ENCODE measurements around the gene MED29.

Gene MED29

DNA sequence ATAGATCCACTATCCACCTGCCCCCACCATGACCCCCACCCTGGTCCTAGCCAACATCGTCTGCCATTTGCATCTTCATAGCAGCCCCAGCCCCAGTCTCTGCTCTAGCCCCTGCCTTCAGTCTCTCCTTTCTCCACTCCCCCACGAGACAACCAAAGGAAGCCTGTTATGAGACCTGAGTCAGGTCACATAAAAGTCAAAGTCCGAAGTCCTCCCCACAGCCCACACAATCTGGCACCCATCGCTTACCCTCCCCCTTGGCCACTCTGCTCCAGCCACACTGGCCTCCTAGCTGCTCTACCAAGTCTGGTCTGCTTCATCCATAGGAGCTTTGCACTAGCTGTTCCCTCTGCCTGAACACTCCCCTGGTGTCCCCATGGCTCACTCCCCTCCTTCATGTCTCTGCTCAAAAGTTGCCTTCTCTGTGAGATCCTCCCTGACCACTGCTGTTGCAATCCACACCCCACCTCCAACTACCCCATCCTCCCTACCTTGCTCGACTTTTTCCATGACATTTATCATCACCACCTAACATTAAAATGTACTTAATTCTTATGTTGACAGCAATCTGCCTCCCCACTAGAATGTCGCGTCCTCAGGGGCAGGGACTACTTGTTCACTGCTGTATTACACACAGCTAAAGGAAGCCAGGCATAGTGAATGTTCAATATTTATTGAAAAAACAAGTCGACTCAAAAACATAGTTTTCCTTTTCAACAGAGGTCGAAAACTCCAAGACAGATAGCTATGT lies 20.1 kb downstream of the MED29 start:
- no peak for DNase-seq (ENCODE audit: low read depth in 2 of 2)

- peak; percentile 82 to 92 for DNase-seq (ENCODE audit: low read depth in 2 of 2)
Measured at GRCh38 chr19:39411832-39412099, 20.6 kb downstream of the MED29 start.

DNA sequence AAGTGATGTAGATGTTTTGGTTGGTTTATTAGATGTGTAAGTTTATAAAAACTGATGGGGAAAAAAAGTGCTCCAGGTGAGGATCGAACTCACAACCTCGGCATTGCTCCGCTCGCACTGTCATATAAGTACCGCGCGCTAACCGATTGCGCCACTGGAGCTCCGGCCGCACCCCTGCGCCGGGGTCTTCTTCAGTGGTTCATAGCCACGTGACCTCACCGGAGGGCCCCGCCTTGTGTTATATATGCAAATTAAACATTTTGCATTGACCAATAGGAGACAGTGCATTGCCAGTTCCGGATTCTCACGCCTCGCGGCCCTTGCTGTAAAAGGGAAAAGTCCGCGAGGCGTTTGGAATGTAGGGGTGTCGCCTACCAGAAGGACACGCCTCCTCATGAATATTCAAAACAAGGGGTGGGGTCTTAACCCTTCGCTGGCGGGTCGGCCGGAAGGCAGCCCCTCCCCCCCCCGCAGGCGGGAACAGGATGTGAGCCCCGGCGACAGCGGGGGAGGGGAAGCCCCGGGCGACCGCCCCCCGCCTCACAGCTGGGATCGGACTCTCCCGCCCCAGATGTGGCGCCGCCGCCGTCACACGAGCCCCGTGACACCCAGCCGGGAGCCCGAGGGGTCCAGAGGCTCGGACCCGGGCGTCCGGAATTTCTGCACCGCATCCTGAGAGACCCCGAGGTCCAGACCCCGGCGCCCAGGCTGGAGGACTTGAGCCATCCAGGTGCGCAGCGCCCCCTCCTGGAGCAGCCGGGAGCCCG lies 21.1 kb downstream of the MED29 start, which contains the start of gene PLEKHG2:
Gene PLEKHG2, plus strand, starts transcription at position 570 of the 767 bp plus-strand sequence. CDS start 1,418 bp downstream, outside the sequence.
- peak; percentile 96 to 98 for DNase-seq (ENCODE audit: low read depth in 2 of 2)

DNA sequence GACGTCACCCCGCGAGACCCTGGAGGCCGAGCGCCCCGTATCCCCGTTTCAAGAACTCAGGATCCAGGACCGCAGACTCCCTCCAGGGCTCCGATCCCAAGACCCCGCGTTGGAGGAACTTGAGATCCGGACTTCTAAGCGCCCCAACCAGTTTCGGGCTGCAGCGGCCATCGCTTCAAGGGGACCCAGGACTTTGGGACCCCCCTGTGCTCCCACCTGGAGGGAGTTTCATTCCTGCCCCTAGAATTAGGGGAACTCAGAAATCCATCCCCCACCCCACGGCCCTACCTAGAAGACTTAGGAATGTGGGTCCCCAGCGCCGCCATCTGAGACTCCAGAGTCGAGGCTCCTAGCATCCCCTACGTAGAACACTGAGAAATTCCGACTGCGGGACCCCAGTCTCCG lies 21.7 kb downstream of the MED29 start:
- no peak for DNase-seq (ENCODE audit: low read depth in 2 of 2)

- no peak for DNase-seq (ENCODE audit: low read depth in 2 of 2)
Measured at GRCh38 chr19:39413272-39413910, 22.2 kb downstream of the MED29 start.

DNA sequence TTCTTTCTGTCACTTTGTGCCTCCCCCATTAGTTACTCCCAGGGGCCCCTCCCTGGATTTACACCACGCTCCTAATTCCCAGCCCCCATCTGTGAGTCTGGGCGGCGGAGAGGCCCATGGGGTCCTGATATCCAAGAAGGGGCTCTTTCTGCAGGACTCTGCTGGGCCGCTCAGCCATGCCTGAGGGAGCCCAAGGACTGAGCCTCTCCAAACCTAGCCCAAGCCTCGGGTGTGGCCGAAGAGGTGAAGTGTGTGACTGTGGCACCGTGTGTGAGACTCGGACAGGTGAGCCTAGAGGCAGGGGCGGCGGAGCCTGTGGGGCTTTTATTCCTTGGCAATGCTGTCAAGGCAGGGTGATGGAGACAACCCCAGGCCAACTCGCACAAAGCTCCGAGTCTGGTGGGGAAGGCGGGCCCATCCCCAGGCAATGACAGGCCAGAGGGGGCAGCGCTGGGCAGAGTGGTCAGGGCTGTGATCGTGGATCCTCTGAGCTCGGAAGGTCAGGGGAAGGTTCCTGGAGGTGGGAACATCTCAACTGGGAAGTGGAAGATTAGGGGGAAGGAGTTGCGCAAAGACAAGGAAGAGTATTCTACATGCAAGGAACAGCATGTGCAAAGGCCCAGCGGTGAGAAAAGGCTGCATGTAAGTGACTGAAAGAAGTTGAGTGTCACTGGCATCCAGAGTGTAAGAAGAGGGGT lies 22.9 kb downstream of the MED29 start:
- DNase-seq (ENCODE audit: low read depth in 2 of 2), result no peak

GRCh38 chr19:39415111-39416046 lies 24.2 kb downstream of the MED29 start:
- DNase-seq (ENCODE audit: low read depth in 2 of 2), result no peak

DNA sequence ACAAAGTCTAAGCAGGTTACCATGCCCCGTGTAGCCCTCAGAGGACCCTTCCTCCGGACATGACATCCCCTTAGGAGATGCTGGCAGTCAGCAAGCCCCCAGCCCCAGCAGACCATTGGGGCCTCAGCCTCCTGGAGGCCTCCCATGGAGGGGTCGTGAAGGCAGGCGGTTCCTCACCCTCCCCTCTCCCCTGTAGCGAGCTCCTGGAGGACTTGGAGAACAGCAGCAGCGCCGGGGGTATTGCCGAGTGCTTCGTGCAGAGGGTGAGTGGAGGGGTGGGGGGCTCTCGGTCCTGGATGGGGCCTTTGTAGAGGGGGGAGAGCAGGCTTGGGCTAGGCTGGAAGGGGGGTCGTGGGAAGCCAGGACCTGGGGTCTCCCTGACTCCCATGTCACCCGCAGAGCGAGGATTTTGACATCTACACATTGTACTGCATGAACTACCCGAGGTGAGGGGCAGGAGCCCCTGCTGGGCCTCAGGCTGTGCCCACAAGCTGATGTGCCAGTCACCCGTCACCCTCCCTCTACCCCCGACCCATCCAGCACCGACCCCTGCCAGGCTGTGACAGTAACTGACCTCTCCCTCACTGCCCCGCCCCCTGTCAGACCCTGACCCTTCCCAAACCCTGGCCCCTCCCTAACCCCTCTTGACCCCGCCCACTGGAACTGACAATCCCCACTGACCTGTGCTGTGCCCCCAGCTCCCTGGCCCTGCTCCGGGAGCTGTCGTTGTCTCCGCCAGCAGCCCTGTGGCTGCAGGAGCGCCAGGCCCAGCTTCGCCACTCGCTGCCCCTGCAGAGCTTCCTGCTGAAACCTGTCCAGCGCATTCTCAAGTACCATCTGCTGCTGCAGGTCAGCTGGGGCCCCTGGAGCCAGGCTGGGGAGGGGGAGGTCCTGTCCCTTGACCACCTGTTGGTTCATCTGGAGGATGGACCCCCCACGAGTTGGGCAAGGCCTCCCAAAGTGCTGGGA lies 25.3 kb downstream of the MED29 start:
- DNase-seq (ENCODE audit: low read depth in 2 of 2), result no peak

GRCh38 chr19:39417463-39418181 lies 26.4 kb downstream of the MED29 start:
- no peak for DNase-seq (ENCODE audit: low read depth in 2 of 2)

DNA sequence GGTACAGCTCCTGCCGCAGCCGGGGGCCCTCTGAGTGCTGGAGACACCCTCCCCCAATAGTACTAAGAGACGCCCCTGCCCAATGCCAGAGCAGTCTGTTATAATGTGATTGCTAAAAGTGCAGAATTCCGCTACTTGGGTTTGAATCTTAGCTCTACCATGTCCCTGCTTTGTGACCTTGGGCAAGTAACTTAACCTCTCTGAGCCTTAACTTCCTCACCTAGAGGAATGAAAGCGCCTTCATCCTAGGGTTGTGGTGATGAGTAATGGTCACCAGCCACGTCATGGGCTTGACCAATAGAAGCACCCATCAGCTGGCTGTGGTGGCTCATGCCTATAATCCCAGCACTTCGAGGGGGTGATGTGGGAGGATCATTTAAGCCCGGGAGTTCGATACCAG lies 27.8 kb downstream of the MED29 start:
- DNase-seq (ENCODE audit: low read depth in 2 of 2), result no peak

DNA sequence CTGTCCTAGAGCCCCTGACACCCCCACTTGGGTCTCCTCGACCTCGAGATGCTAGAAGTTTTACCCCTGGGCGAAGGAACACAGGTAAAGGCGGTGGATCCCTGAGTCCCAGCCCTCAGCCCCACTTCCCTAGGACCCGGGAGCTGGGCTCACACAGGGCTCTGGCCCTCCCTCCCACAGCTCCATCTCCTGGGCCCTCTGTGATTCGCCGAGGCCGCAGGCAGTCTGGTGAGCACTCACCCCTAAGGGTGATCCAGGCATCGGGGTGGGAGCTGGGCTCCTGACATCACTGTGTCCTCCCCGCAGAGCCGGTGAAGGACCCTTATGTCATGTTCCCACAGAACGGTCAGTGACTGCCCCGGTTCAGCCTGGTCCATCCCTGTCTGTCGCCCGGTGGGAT lies 29.6 kb downstream of the MED29 start:
- DNase-seq (ENCODE audit: low read depth in 2 of 2), result no peak

DNA sequence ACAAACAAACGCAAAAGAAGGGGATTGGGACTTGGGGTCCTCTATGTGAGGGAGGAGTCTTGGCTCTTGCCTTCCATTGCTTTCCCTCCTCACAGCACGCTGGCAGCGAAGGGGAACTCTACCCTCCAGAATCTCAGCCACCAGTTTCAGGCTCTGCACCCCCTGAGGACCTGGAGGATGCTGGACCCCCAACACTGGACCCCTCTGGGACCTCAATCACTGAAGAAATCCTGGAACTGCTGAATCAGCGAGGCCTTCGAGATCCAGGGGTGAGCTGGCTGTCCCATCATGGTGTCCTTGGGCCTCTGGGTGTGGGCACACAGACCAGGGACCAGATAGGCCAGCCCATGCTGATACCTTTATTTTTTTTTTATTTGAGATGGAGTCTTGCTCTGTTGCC lies 30.8 kb downstream of the MED29 start:
- no peak for DNase-seq (ENCODE audit: low read depth in 2 of 2)

DNA sequence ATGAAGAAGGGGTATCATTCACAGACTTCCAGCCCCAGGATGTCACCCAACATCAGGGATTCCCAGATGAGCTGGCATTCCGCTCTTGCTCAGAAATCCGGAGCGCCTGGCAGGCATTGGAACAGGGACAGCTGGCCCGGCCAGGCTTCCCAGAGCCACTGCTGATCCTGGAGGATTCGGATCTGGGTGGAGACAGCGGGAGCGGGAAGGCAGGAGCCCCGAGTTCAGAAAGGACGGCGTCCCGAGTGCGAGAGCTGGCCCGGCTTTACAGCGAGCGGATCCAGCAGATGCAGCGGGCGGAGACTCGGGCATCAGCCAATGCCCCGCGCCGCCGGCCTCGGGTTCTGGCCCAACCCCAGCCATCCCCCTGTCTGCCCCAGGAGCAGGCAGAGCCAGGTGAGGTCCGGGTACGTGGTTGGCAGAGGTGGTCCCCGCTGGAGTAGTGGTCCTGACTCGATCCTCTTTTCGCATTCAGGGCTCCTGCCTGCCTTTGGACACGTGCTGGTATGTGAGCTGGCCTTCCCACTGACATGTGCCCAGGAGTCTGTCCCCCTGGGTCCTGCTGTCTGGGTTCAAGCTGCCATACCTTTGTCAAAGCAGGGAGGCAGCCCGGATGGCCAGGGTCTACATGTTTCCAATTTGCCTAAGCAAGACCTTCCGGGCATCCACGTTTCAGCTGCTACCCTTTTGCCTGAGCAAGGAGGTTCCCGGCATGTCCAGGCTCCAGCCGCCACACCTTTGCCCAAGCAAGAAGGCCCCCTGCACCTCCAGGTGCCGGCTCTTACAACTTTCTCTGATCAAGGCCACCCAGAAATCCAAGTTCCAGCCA lies 32.3 kb downstream of the MED29 start:
- DNase-seq (ENCODE audit: low read depth in 2 of 2), result no peak

GRCh38 chr19:39424934-39425333 lies 33.8 kb downstream of the MED29 start:
- DNase-seq (ENCODE audit: low read depth in 2 of 2), result no peak

DNA sequence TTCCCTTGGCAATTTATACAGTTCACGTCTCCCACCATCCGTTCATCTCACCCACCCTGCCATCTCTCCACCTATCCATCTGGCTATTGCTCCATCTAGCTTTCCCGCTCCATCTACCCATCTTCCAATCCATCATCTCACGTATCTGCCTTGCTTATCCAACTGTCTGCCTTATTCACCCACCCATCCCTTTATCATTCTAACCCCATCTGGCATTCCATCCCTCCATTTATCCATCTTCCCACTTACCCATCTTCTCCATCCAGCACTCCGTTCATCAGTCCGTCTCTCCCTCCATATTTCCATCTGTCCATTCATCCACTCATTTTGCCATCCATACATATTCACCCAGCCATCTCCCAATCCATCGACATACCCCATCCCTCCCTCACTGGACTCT lies 34.6 kb downstream of the MED29 start:
- no peak for DNase-seq (ENCODE audit: low read depth in 2 of 2)

DNA sequence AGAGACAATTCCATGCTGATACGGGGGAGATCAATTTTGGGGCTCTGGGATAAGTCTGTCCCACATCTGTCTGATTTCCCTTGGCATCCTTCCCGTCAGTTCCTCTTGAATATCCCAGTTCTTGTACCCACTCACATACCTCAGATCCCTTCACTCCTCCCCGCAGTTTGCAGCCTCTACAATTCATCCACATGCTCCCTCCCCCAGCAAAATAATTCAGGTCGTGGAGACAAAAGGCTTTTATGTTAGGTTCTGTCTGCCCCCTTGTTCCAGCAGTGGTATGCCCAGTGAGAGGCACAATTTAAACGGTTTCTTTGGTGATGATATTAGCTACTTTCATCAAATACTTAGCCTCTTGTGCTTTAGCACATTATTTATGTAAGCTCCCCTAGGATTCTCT lies 35.0 kb downstream of the MED29 start:
- DNase-seq (ENCODE audit: low read depth in 2 of 2), result no peak

GRCh38 chr19:39427707-39428106 lies 36.5 kb downstream of the MED29 start:
- DNase-seq (ENCODE audit: low read depth in 2 of 2), result no peak

All from stimulated activated CD4-positive, alpha-beta T cell treated with anti-CD3 and anti-CD28 coated beads, Interleukin-1b, Interleukin-23, amount 100 ng/mL, for 4 hours (primary cell).